K562 (cell line): ENCODE measurements around the gene CCAR1. TPM values are rescaled to one million over a fixed set of nuclear protein-coding genes. Genes with fewer than 3 reads are reported as not detected.

ENCODE experiments used
- CHD1 ChIP-seq: fragments of 200-600 bp; sonication (generic); IDR thresholded peaks from one replicate; pipeline ENCODE4 v1.6.1; 2012; ENCODE audit warnings: mild to moderate bottlenecking, moderate library complexity, low read length, inconsistent platforms
- ETV6 ChIP-seq, 3 experiments: fragments of 150-350 bp in 1 of 3; sonication (generic) in 1 of 3; formaldehyde crosslinking in 1 of 3; IDR thresholded peaks; 2 replicates each; pipeline versions ENCODE4 v1.6.1 to v1.8.0; 2014 to 2022; ENCODE audit warnings: borderline replicate concordance in 2 of 3, low read depth in 2 of 3, antibody characterized with exemption in 1 of 3, low read length in 1 of 3, mild to moderate bottlenecking in 1 of 3, missing genetic modification reagents in 1 of 3
- ILF3 ChIP-seq: fragments of 450-650 bp; IDR thresholded peaks from 2 replicates; pipeline ENCODE4 v1.6.1; 2018; ENCODE audit warnings: antibody characterized with exemption, mild to moderate bottlenecking, moderate library complexity, borderline replicate concordance
- LCOR ChIP-seq: sonication (generic); formaldehyde crosslinking; IDR thresholded peaks from 2 replicates; pipeline ENCODE4 v1.8.0; 2022; ENCODE audit warnings: mild to moderate bottlenecking, missing genetic modification reagents
- ZNF699 ChIP-seq: fragments of 250-450 bp; sonication (Bioruptor Pico); IDR thresholded peaks from 2 replicates; pipeline ENCODE4 v1.8.0; 2021; ENCODE audit warnings: mild to moderate bottlenecking, moderate library complexity; ENCODE audit not compliant: insufficient replicate concordance
- ZNF766 ChIP-seq: fragments of 200-800 bp; sonication (Bioruptor generic); conservative IDR thresholded peaks from 2 replicates; pipeline ENCODE4 v1.6.1; 2016; ENCODE audit warnings: missing genetic modification characterization, missing compliant biosample characterization
- polyA plus RNA-seq, 8 experiments: library from polyadenylated mRNA; depleted of rRNA in 4 of 8; stranded (reverse) in 5 of 8; unstranded in 3 of 8; fragments of >200 nt; fragmentation: Nextera tagmentation in 2 of 8; fragmentation: Illumina TruSeq in 1 of 8; extraction: Ambion mirVana in 2 of 8; extraction: Trizol in 1 of 8; gene quantifications; 2 replicates each; pipeline versions ENCODE4 v1.2.1 to v1.2.3, GENCODE V29; 2011 to 2014; ENCODE audit warnings: inconsistent platforms in 1 of 8, missing spikeins in 1 of 8
- total RNA-seq, 7 experiments: library from RNA; depleted of rRNA in 6 of 7; stranded (reverse); fragments of >200 nt in 6 of 7; fragmentation: Illumina TruSeq in 2 of 7; extraction: Trizol in 2 of 7; gene quantifications; 2 replicates each; pipeline versions ENCODE4 v1.2.1 to v1.2.3, GENCODE V29; 2011 to 2021; ENCODE audit warnings: low replicate concordance in 1 of 7
- TF ChIP-seq, protein P1 (sequence below): fragments of 450-650 bp; formaldehyde crosslinking; IDR thresholded peaks from 2 replicates; pipeline ENCODE4 v1.4.0; 2020; ENCODE audit warnings: mild to moderate bottlenecking, mixed read lengths
- TF ChIP-seq, protein P2 (sequence below), 2 experiments: fragments of 450-650 bp; IDR thresholded peaks; 2 replicates each; pipeline ENCODE4 v1.6.1; 2016
- TF ChIP-seq, protein P3 (sequence below), 2 experiments: IDR thresholded peaks; 2 replicates each; pipeline ENCODE4 v1.6.1; 2011; ENCODE audit warnings: borderline replicate concordance in 1 of 2, control low read depth in 1 of 2, low read depth in 1 of 2, low read length in 1 of 2, mild to moderate bottlenecking in 1 of 2, mixed read lengths in 1 of 2, moderate library complexity in 1 of 2; ENCODE audit not compliant: insufficient read depth in 1 of 2, insufficient read length in 1 of 2, poor library complexity in 1 of 2, severe bottlenecking in 1 of 2; ENCODE audit errors: extremely low read depth in 1 of 2

CCAR1 gene
- total and polyA plus RNA-seq, 9 of the 15 experiments (the other 6 are each of a cell fraction or from before 2014, with no cell fraction given) = 44.8 to 173 (median 111) TPM

DNA sequence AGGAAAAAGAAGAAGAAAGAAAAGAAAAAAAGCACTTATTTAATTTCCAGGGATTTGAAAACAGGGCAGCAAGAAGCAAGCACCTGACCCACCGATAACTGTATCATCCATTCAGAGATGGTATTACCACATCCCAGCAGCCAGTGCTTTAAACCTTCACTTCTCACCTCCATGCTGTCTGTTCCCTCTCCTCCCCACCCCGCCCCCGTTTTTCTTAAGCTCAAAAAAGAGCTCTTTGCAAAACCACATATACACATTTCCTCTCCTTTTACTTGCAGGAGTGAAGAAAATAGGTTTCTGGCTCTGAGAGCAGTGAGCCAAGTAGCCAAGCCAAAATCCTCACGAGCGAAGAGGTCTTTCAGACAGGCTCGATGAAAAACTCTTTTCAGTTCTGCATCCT is 108.5 kb downstream of the CCAR1 start (continued):
- TF ChIP-seq ILF3 (no peak), ETV6 (IDR thresholded peaks at IDR 0.05; ENCODE audit: borderline replicate concordance in 1 of 2, low read depth in 2 of 2, low read length in 1 of 2) (no peak), ETV6 (CRISPR knock-in tag; IDR thresholded peaks at IDR 0.05; ENCODE audit: borderline replicate concordance) (no peak), ZNF699 (no peak), ZNF766 (no peak), LCOR (CRISPR knock-in tag) (no peak), CHD1 (no peak)
- TF ChIP-seq, protein P1, sequence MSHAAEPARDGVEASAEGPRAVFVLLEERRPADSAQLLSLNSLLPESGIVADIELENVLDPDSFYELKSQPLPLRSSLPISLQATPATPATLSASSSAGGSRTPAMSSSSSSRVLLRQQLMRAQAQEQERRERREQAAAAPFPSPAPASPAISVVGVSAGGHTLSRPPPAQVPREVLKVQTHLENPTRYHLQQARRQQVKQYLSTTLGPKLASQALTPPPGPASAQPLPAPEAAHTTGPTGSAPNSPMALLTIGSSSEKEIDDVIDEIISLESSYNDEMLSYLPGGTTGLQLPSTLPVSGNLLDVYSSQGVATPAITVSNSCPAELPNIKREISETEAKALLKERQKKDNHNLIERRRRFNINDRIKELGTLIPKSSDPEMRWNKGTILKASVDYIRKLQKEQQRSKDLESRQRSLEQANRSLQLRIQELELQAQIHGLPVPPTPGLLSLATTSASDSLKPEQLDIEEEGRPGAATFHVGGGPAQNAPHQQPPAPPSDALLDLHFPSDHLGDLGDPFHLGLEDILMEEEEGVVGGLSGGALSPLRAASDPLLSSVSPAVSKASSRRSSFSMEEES (CRISPR knock-in tag) = no peak
- TF ChIP-seq, protein P2, sequence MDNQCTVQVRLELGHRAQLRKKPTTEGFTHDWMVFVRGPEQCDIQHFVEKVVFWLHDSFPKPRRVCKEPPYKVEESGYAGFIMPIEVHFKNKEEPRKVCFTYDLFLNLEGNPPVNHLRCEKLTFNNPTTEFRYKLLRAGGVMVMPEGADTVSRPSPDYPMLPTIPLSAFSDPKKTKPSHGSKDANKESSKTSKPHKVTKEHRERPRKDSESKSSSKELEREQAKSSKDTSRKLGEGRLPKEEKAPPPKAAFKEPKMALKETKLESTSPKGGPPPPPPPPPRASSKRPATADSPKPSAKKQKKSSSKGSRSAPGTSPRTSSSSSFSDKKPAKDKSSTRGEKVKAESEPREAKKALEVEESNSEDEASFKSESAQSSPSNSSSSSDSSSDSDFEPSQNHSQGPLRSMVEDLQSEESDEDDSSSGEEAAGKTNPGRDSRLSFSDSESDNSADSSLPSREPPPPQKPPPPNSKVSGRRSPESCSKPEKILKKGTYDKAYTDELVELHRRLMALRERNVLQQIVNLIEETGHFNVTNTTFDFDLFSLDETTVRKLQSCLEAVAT (IDR thresholded peaks at IDR 0.05) = no peak
- TF ChIP-seq, protein P3, sequence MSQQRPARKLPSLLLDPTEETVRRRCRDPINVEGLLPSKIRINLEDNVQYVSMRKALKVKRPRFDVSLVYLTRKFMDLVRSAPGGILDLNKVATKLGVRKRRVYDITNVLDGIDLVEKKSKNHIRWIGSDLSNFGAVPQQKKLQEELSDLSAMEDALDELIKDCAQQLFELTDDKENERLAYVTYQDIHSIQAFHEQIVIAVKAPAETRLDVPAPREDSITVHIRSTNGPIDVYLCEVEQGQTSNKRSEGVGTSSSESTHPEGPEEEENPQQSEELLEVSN (IDR thresholded peaks at IDR 0.05; ENCODE audit: borderline replicate concordance in 1 of 2, extremely low read depth in 1 of 2, insufficient read depth in 1 of 2, insufficient read length in 1 of 2, low read depth in 1 of 2, low read length in 1 of 2, poor library complexity in 1 of 2, severe bottlenecking in 1 of 2) = no peak
- TF ChIP-seq, all 486 proteins: peak for 0
